Activated CD8-positive, alpha-beta T cell treated with anti-CD3 and anti-CD28 coated beads for 36 hours (primary cell): ENCODE data around the gene ZNF789. TPM values are rescaled to one million over a fixed set of nuclear protein-coding genes. Genes with fewer than 3 reads are reported as not detected.

Experiments used
- ATAC-seq: fragments of 200-7000 bp; cut with Tn5 transposase; one replicate; pipeline ENCODE4 v1.10.0; 2021; ENCODE audit warnings: mild to moderate bottlenecking, moderate library complexity
- CTCF ChIA-PET: fragments of 350-600 bp; sonication (Branson Sonifier 250); formaldehyde crosslinking; loops from one replicate; lab custom pipeline; 2021; ENCODE audit warnings: antibody characterized with exemption; lab: Charles Lee
- POLR2A ChIA-PET: fragments of 350-600 bp; sonication (Branson Sonifier 250); formaldehyde crosslinking; loops from one replicate; lab custom pipeline; 2021; ENCODE audit warnings: antibody characterized with exemption; lab: Charles Lee
- DNase-seq: peaks from one replicate; pipeline ENCODE4 v3.0.0-alpha.2; 2020
- H3K27ac Mint-ChIP-seq: one replicate; pipeline ENCODE4 v1.8.0; 2021; ENCODE audit warnings: mild to moderate bottlenecking, mixed read lengths
- H3K27me3 Mint-ChIP-seq: one replicate; pipeline ENCODE4 v1.8.0; 2021; ENCODE audit warnings: mixed read lengths
- H3K36me3 Mint-ChIP-seq: one replicate; pipeline ENCODE4 v1.8.0; 2021; ENCODE audit warnings: low read depth, mixed read lengths
- H3K4me1 Mint-ChIP-seq: one replicate; pipeline ENCODE4 v1.8.0; 2021; ENCODE audit warnings: low read depth, mixed read lengths
- H3K4me3 Mint-ChIP-seq: one replicate; pipeline ENCODE4 v1.8.0; 2021; ENCODE audit warnings: mild to moderate bottlenecking, moderate library complexity, mixed read lengths
- H3K9me3 Mint-ChIP-seq: one replicate; pipeline ENCODE4 v1.8.0; 2021; ENCODE audit warnings: mixed read lengths
- CTCF ChIP-seq: fragments of 200-600 bp; IDR thresholded peaks from one replicate; pipeline ENCODE4 v1.8.0; 2022; ENCODE audit warnings: antibody characterized with exemption, mild to moderate bottlenecking
- intact Hi-C: fragments of 100-400 bp; cut with micrococcal nuclease; formaldehyde crosslinking; loops from one replicate; pipeline ENCODE4 v1.10.0; 2022
- total RNA-seq, 2 experiments: library from RNA; stranded (reverse); gene quantifications; one replicate each; pipeline ENCODE4 v1.2.3, GENCODE V29; 2021

The ZNF789 gene
- total RNA-seq, 2 experiments from 2014 or later: 18.8 to 19.1 TPM

DNA sequence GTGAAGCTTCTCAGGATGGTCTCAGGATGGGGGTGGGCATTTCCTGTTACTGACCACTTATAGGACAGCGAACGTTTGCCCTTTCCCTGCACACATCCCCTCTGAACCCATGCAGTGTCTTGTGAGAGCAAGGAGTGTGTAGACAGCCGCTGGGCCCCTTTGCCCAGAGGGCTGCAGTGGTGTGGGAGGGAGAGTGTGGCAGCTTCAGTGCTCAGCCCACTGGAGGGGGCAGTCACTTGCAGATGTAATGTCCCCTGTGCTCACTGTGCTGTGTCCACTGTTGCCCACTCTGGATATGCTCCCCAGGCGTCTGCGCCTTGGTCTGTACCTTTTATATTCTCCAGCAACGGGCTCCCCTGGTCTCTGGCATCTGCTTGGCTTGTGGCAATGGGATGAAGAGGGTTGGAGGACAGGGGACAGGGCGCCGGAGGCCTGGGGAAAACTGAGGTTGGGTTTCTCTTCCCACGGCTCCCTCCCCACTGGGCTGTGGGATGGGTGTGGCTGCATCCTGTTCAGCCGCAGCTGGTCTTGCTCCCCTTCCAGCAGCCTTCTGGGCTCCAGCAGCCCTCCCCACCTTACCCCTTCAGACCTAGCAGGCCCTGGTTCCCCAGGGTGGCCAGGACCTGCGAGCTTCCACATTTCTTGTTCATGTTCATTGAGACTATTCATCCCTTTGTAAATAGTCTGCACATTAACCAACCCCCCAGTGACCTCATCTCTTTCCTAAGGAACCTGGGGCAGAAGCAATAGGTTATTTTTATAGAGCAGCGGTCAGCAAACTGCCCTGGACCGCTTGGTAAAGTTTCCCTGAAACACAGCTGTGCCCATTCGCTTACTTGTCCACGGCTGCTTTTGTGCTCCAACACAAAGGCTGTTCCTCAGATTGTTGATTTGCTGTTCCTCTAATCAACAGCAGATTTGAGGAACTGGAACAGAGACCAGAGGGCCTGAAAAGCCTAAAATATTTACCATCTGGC is 6.1 kb downstream of the ZNF789 start:
- ATAC-seq (no peak), DNase-seq (no peak)
- H3K27ac Mint-ChIP-seq: peak overlapping the region; percentile 50
- CTCF ChIA-PET: no interaction called here
- no peak for TF ChIP-seq CTCF
- no peaks in the 10 kb centered on the region for H3K9me3 Mint-ChIP-seq
- H3K27me3 Mint-ChIP-seq: no peaks in the 10 kb centered on the region
- POLR2A ChIA-PET: interaction anchor here (1.0 to 1.1 kb wide), 2 partner anchors 12 to 21 kb away, joined by 3 to 4 read pairs; partner anchors contain the start of gene ZNF394
- no peak overlapping the region for H3K4me3 Mint-ChIP-seq
- intact Hi-C loops: no loop called here
- peaks cover 35% of the 10 kb centered on the region for H3K4me1 Mint-ChIP-seq
- H3K36me3 Mint-ChIP-seq: peaks cover 34% of the 10 kb centered on the region

DNA sequence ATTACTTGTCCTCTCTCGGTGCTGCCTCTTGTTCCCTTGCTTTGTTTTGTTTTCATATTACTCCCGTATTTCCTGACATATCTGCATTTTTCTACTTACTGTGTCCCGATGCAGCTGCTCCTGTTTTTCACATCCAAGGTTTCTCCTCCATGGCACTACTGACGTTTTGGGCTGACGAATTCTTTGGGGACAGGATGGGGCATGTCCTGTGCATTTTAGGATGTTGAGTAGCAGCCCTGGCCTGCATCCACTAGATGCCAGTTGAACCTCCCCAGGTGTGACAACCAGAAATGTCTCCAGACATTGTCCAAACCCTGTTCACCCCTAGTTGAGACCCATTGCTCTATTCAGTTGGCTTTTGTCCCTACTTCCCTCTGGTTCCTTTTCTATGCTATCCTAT is 12.4 kb downstream of the ZNF789 start:
- ChIA-PET CTCF (no interaction called here), POLR2A (interaction anchor here (0.8 to 1.4 kb wide), 2 partner anchors 15 to 154 kb away, joined by 3 read pairs; partner anchors contain the start of gene ZNF394)
- Mint-ChIP-seq H3K36me3 (peaks cover 36% of the 10 kb centered on the region), H3K27me3 (no peaks in the 10 kb centered on the region), H3K27ac (peak overlapping the region; percentile 19), H3K4me1 (no peaks in the 10 kb centered on the region), H3K4me3 (no peak overlapping the region), H3K9me3 (no peaks in the 10 kb centered on the region)
- intact Hi-C loops: no loop called here
- no peak for ATAC-seq
- no peak for TF ChIP-seq CTCF
- no peak for DNase-seq

DNA sequence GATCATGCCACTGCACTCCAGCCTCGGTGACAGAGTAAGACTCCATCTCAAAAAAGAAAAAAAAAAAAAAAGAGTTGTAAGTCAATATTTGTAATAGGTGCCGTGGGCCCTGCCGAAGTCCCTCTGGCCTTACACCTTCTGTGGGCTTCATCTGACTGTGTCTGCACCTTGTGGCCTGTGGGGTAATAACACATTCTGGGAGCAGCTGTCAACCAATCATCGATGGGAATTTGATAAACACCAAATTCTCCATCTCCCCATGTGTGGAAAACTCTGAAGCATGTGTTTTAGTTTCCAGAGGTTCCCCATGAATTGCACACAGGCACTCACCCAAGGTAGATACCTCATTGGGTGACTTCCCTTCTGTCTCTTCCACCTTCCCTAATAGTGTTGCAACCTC is 16.5 kb downstream of the ZNF789 start:
- Mint-ChIP-seq H3K4me3 (no peak overlapping the region), H3K9me3 (peaks cover 15% of the 10 kb centered on the region), H3K27me3 (no peaks in the 10 kb centered on the region), H3K36me3 (peaks cover 58% of the 10 kb centered on the region), H3K27ac (no peak overlapping the region), H3K4me1 (no peaks in the 10 kb centered on the region)
- ChIA-PET POLR2A (interaction anchor here (0.9 to 1.0 kb wide), 2 partner anchors 10 to 429 kb away, joined by 3 to 4 read pairs; partner anchors contain the start of gene ZNF394), CTCF (interaction anchor here (1.0 kb wide), 1 partner anchor 9 kb away, joined by 3 read pairs; no protein-coding TSS in a partner anchor)
- intact Hi-C loops: no loop called here
- peak; percentile 39 for ATAC-seq
- TF ChIP-seq CTCF: no peak
- no peak for DNase-seq

DNA sequence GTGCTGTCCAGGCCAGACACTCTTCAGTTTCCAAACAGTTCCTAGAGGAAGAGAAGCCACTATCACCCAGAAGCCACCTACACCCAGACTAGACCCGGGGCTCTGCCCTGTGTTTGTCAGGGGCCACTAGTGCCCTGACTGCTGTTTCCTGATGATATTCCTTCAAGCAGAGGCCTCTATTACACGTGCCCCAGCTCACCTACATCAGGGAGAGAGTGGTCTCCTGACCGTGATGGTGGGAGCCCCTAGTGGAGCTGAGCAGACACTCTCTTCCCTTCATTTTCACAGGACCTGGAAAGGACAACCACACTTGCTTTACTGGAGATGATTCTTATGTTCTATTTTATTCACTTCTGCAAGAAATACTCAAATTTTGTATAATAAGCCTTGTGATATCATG is 18.2 kb downstream of the ZNF789 start:
- TF ChIP-seq CTCF: no peak
- Mint-ChIP-seq H3K27me3 (no peaks in the 10 kb centered on the region), H3K4me3 (no peak overlapping the region), H3K4me1 (no peaks in the 10 kb centered on the region), H3K27ac (peak overlapping the region; percentile 1), H3K9me3 (peaks cover 18% of the 10 kb centered on the region), H3K36me3 (peaks cover 65% of the 10 kb centered on the region)
- ATAC-seq (no peak), DNase-seq (no peak)
- intact Hi-C loops: no loop called here
- CTCF ChIA-PET: no interaction called here
- POLR2A ChIA-PET: interaction anchor here (1.3 to 1.4 kb wide), 2 partner anchors 13 to 63 kb away, joined by 3 to 4 read pairs; no protein-coding TSS in a partner anchor

DNA sequence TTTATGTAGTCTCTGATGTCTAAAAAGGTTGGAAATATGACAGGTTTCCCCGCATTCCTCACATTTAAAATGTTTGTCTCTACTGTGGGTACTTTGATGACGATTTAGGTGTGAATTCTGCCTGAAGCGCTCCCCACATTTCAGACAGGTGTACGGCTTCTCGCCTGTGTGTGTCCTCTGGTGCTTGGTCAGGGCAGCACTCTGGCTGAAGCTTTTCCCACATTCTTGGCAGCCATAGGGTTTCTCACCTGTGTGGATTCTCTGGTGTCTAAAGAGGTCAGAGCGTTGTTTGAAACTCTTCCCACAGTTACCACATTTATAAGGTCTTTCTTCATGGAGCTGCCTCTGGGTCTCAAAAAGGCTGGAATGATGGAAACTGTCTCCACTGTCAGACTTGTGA is 21.1 kb downstream of the ZNF789 start:
- no peaks in the 10 kb centered on the region for H3K27me3 Mint-ChIP-seq
- ChIA-PET CTCF (no interaction called here), POLR2A (interaction anchor here (1.5 kb wide), 1 partner anchor 18 kb away, joined by 4 read pairs; no protein-coding TSS in a partner anchor)
- H3K36me3 Mint-ChIP-seq: peaks cover 69% of the 10 kb centered on the region
- intact Hi-C loops: no loop called here
- H3K4me1 Mint-ChIP-seq: peaks cover 12% of the 10 kb centered on the region
- DNase-seq (no peak), ATAC-seq (no peak)
- TF ChIP-seq CTCF: no peak
- no peak overlapping the region for H3K27ac Mint-ChIP-seq
- H3K9me3 Mint-ChIP-seq: peaks cover 18% of the 10 kb centered on the region
- H3K4me3 Mint-ChIP-seq: no peak overlapping the region
